HepG2 (cell line): ENCODE data around the gene SENP5.

Experiments used
- ZSCAN29 ChIP-seq: sonication (generic); formaldehyde crosslinking; conservative IDR thresholded peaks from 2 replicates; pipeline ENCODE4 v1.4.0; 2020; ENCODE audit warnings: mild to moderate bottlenecking, missing genetic modification reagents
- TF ChIP-seq, protein P1 (sequence below): sonication (generic); formaldehyde crosslinking; IDR thresholded peaks from 2 replicates; pipeline ENCODE4 v1.5.0; 2020; ENCODE audit warnings: mild to moderate bottlenecking, missing genetic modification reagents, moderate library complexity
- TF ChIP-seq, protein P2 (sequence below): sonication (generic); formaldehyde crosslinking; IDR thresholded peaks from 2 replicates; pipeline ENCODE4 v1.8.1; 2023; ENCODE audit warnings: mild to moderate bottlenecking, missing genetic modification reagents
- TF ChIP-seq, protein P3 (sequence below): IDR thresholded peaks from 2 replicates; pipeline ENCODE4 v1.6.1; 2018; ENCODE audit warnings: missing genetic modification reagents
- TF ChIP-seq, protein P4 (sequence below): sonication (generic); formaldehyde crosslinking; conservative IDR thresholded peaks from 2 replicates; pipeline ENCODE4 v1.4.0; 2020; ENCODE audit warnings: missing genetic modification reagents
- TF ChIP-seq, protein P5 (sequence below): sonication (generic); formaldehyde crosslinking; IDR thresholded peaks from 2 replicates; pipeline ENCODE4 v1.5.0; 2020; ENCODE audit warnings: missing genetic modification reagents
- TF ChIP-seq, protein P6 (sequence below), 2 experiments: IDR thresholded peaks; 2 replicates each; pipeline ENCODE4 v1.6.1; 2011 to 2012; ENCODE audit warnings: low read length in 2 of 2, borderline replicate concordance in 1 of 2, low read depth in 1 of 2, mild to moderate bottlenecking in 1 of 2, moderate library complexity in 1 of 2

DNA sequence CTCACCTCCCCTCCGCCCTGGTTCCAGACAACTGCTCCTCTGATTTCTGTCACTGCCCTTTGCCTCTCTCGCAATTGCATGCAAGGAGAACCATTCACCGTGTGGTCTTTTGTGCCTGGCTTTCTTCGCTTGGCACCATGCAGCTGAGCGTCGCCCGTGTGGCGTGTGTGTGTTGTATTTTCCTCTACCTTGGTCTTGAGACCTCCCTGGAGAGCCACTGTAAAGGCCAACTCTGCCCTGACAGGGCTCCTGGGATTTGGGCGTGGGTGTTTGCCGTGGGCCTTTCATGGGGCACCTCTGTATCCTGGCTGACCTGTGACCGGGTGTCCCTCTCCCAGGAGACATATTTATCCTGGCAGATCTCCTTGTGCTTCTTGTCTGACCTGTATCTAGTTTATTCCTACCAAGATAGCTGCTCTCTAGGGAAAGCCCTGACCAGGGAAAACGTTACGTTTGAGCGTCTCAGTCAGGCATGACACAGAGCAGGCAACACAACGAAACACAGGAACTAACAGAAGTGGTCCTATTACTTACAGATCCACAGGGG is 102.9 kb downstream of the SENP5 start:
- TF ChIP-seq, protein P1, sequence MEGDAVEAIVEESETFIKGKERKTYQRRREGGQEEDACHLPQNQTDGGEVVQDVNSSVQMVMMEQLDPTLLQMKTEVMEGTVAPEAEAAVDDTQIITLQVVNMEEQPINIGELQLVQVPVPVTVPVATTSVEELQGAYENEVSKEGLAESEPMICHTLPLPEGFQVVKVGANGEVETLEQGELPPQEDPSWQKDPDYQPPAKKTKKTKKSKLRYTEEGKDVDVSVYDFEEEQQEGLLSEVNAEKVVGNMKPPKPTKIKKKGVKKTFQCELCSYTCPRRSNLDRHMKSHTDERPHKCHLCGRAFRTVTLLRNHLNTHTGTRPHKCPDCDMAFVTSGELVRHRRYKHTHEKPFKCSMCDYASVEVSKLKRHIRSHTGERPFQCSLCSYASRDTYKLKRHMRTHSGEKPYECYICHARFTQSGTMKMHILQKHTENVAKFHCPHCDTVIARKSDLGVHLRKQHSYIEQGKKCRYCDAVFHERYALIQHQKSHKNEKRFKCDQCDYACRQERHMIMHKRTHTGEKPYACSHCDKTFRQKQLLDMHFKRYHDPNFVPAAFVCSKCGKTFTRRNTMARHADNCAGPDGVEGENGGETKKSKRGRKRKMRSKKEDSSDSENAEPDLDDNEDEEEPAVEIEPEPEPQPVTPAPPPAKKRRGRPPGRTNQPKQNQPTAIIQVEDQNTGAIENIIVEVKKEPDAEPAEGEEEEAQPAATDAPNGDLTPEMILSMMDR (CRISPR knock-in tag), result no peak
- TF ChIP-seq, protein P2, sequence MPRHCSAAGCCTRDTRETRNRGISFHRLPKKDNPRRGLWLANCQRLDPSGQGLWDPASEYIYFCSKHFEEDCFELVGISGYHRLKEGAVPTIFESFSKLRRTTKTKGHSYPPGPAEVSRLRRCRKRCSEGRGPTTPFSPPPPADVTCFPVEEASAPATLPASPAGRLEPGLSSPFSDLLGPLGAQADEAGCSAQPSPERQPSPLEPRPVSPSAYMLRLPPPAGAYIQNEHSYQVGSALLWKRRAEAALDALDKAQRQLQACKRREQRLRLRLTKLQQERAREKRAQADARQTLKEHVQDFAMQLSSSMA (CRISPR knock-in tag), result no peak
- TF ChIP-seq, protein P3, sequence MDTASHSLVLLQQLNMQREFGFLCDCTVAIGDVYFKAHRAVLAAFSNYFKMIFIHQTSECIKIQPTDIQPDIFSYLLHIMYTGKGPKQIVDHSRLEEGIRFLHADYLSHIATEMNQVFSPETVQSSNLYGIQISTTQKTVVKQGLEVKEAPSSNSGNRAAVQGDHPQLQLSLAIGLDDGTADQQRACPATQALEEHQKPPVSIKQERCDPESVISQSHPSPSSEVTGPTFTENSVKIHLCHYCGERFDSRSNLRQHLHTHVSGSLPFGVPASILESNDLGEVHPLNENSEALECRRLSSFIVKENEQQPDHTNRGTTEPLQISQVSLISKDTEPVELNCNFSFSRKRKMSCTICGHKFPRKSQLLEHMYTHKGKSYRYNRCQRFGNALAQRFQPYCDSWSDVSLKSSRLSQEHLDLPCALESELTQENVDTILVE (CRISPR knock-in tag), result no peak
- TF ChIP-seq, protein P4, sequence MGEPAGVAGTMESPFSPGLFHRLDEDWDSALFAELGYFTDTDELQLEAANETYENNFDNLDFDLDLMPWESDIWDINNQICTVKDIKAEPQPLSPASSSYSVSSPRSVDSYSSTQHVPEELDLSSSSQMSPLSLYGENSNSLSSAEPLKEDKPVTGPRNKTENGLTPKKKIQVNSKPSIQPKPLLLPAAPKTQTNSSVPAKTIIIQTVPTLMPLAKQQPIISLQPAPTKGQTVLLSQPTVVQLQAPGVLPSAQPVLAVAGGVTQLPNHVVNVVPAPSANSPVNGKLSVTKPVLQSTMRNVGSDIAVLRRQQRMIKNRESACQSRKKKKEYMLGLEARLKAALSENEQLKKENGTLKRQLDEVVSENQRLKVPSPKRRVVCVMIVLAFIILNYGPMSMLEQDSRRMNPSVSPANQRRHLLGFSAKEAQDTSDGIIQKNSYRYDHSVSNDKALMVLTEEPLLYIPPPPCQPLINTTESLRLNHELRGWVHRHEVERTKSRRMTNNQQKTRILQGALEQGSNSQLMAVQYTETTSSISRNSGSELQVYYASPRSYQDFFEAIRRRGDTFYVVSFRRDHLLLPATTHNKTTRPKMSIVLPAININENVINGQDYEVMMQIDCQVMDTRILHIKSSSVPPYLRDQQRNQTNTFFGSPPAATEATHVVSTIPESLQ, result no peak
- TF ChIP-seq, protein P5, sequence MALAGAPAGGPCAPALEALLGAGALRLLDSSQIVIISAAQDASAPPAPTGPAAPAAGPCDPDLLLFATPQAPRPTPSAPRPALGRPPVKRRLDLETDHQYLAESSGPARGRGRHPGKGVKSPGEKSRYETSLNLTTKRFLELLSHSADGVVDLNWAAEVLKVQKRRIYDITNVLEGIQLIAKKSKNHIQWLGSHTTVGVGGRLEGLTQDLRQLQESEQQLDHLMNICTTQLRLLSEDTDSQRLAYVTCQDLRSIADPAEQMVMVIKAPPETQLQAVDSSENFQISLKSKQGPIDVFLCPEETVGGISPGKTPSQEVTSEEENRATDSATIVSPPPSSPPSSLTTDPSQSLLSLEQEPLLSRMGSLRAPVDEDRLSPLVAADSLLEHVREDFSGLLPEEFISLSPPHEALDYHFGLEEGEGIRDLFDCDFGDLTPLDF (CRISPR knock-in tag), result no peak
- TF ChIP-seq ZSCAN29 (CRISPR knock-in tag), result no peak
- TF ChIP-seq, protein P6, sequence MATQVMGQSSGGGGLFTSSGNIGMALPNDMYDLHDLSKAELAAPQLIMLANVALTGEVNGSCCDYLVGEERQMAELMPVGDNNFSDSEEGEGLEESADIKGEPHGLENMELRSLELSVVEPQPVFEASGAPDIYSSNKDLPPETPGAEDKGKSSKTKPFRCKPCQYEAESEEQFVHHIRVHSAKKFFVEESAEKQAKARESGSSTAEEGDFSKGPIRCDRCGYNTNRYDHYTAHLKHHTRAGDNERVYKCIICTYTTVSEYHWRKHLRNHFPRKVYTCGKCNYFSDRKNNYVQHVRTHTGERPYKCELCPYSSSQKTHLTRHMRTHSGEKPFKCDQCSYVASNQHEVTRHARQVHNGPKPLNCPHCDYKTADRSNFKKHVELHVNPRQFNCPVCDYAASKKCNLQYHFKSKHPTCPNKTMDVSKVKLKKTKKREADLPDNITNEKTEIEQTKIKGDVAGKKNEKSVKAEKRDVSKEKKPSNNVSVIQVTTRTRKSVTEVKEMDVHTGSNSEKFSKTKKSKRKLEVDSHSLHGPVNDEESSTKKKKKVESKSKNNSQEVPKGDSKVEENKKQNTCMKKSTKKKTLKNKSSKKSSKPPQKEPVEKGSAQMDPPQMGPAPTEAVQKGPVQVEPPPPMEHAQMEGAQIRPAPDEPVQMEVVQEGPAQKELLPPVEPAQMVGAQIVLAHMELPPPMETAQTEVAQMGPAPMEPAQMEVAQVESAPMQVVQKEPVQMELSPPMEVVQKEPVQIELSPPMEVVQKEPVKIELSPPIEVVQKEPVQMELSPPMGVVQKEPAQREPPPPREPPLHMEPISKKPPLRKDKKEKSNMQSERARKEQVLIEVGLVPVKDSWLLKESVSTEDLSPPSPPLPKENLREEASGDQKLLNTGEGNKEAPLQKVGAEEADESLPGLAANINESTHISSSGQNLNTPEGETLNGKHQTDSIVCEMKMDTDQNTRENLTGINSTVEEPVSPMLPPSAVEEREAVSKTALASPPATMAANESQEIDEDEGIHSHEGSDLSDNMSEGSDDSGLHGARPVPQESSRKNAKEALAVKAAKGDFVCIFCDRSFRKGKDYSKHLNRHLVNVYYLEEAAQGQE (IDR thresholded peaks at IDR 0.05; ENCODE audit: borderline replicate concordance in 1 of 2, low read depth in 1 of 2, low read length in 2 of 2), result no peak
